ENCODE results near the gene VPS13C.

VPS13C gene

GRCh38 chr15:62060113-62060895 is at the start of gene VPS13C:
VPS13C (minus strand) TSS chr15:62060447; CDS start chr15:62060374, 73 bp downstream.
- DNase-seq (ENCODE audit: extremely low spot score): peak; percentile 82
- ChIA-PET POLR2A (interaction anchor here (1.5 to 1.6 kb wide), 2 partner anchors 9 to 10 kb away, joined by 3 read pairs; no protein-coding TSS in a partner anchor), CTCF (interaction anchor here (0.5 to 0.9 kb wide), 8 partner anchors 8 to 1355 kb away, joined by 3 to 5 read pairs (median 4); no protein-coding TSS in a partner anchor)
- TF ChIP-seq BHLHE40 (IDR thresholded peaks at IDR 0.05; ENCODE audit: borderline replicate concordance) (no peak), SUZ12 (IDR thresholded peaks at IDR 0.05) (no peak), FOXM1 (IDR thresholded peaks at IDR 0.05; ENCODE audit: borderline replicate concordance) (no peak), ZNF384 (IDR thresholded peaks at IDR 0.05) (peak; percentile 85), NFRKB (IDR thresholded peaks at IDR 0.05) (no peak), L3MBTL2 (conservative IDR thresholded peaks at IDR 0.05) (peak; percentile 69)

- POLR2A ChIA-PET: no interaction called here
- CTCF ChIA-PET: no interaction called here
- DNase-seq (ENCODE audit: extremely low spot score): no peak
- TF ChIP-seq LEF1 (IDR thresholded peaks at IDR 0.05; ENCODE audit: borderline replicate concordance) (no peak), PKNOX1 (IDR thresholded peaks at IDR 0.05) (no peak), HDGF (IDR thresholded peaks at IDR 0.05; ENCODE audit: borderline replicate concordance) (no peak), BHLHE40 (IDR thresholded peaks at IDR 0.05; ENCODE audit: borderline replicate concordance) (no peak), FOXA1 (IDR thresholded peaks at IDR 0.05) (no peak), FOXM1 (IDR thresholded peaks at IDR 0.05; ENCODE audit: borderline replicate concordance) (no peak), ZNF384 (IDR thresholded peaks at IDR 0.05) (no peak), SUZ12 (IDR thresholded peaks at IDR 0.05) (no peak), ARNT (IDR thresholded peaks at IDR 0.05) (no peak), L3MBTL2 (conservative IDR thresholded peaks at IDR 0.05) (no peak), NFRKB (IDR thresholded peaks at IDR 0.05) (no peak), TARDBP (IDR thresholded peaks at IDR 0.05) (no peak), CTBP1 (IDR thresholded peaks at IDR 0.05; ENCODE audit: borderline replicate concordance) (no peak)
Measured at GRCh38 chr15:62109437-62109836, 49.2 kb upstream of the VPS13C start.

- ChIA-PET CTCF (no interaction called here), POLR2A (no interaction called here)
- TF ChIP-seq FOXK2 (IDR thresholded peaks at IDR 0.05): no peak
- TF ChIP-seq ELF4 (IDR thresholded peaks at IDR 0.05): no peak
- no peak for TF ChIP-seq CTBP1 (IDR thresholded peaks at IDR 0.05; ENCODE audit: borderline replicate concordance)
- TF ChIP-seq L3MBTL2 (conservative IDR thresholded peaks at IDR 0.05): no peak
- TF ChIP-seq FOXA1 (IDR thresholded peaks at IDR 0.05): no peak
- DNase-seq (ENCODE audit: extremely low spot score): no peak
Measured at GRCh38 chr15:62108411-62108810, 48.2 kb upstream of the VPS13C start.

GRCh38 chr15:62107571-62108121 is 47.4 kb upstream of the VPS13C start:
- CTCF ChIA-PET: interaction anchor here (0.6 kb wide), 1 partner anchor 467 kb away, joined by 3 read pairs; no protein-coding TSS in a partner anchor
- POLR2A ChIA-PET: no interaction called here
- DNase-seq (ENCODE audit: extremely low spot score): no peak
- no peak for TF ChIP-seq FOXA1 (IDR thresholded peaks at IDR 0.05)
- no peak for TF ChIP-seq L3MBTL2 (conservative IDR thresholded peaks at IDR 0.05)
- no peak for TF ChIP-seq HDGF (IDR thresholded peaks at IDR 0.05; ENCODE audit: borderline replicate concordance)
- no peak for TF ChIP-seq ELF4 (IDR thresholded peaks at IDR 0.05)
- TF ChIP-seq FOXM1 (IDR thresholded peaks at IDR 0.05; ENCODE audit: borderline replicate concordance): no peak
- no peak for TF ChIP-seq LEF1 (IDR thresholded peaks at IDR 0.05; ENCODE audit: borderline replicate concordance)
- TF ChIP-seq TARDBP (IDR thresholded peaks at IDR 0.05): no peak
- TF ChIP-seq PKNOX1 (IDR thresholded peaks at IDR 0.05): no peak
- TF ChIP-seq ZNF384 (IDR thresholded peaks at IDR 0.05): no peak

- ChIA-PET CTCF (no interaction called here), POLR2A (no interaction called here)
- no peak for TF ChIP-seq FOXM1 (IDR thresholded peaks at IDR 0.05; ENCODE audit: borderline replicate concordance)
- no peak for TF ChIP-seq HDGF (IDR thresholded peaks at IDR 0.05; ENCODE audit: borderline replicate concordance)
- no peak for TF ChIP-seq SUZ12 (IDR thresholded peaks at IDR 0.05)
- TF ChIP-seq L3MBTL2 (conservative IDR thresholded peaks at IDR 0.05): no peak
- TF ChIP-seq LEF1 (IDR thresholded peaks at IDR 0.05; ENCODE audit: borderline replicate concordance): no peak
- no peak for TF ChIP-seq FOXA1 (IDR thresholded peaks at IDR 0.05)
- TF ChIP-seq PKNOX1 (IDR thresholded peaks at IDR 0.05): no peak
- TF ChIP-seq ZNF384 (IDR thresholded peaks at IDR 0.05): no peak
- TF ChIP-seq TARDBP (IDR thresholded peaks at IDR 0.05): no peak
- TF ChIP-seq CTBP1 (IDR thresholded peaks at IDR 0.05; ENCODE audit: borderline replicate concordance): no peak
- no peak for TF ChIP-seq SP1 (IDR thresholded peaks at IDR 0.05)
- no peak for TF ChIP-seq NFRKB (IDR thresholded peaks at IDR 0.05)
- no peak for TF ChIP-seq FOXK2 (IDR thresholded peaks at IDR 0.05)
- TF ChIP-seq BHLHE40 (IDR thresholded peaks at IDR 0.05; ENCODE audit: borderline replicate concordance): no peak
- no peak for TF ChIP-seq ELF4 (IDR thresholded peaks at IDR 0.05)
- TF ChIP-seq ARNT (IDR thresholded peaks at IDR 0.05): no peak
- DNase-seq (ENCODE audit: extremely low spot score): no peak
Measured at GRCh38 chr15:62106096-62106495, 45.8 kb upstream of the VPS13C start.

- TF ChIP-seq ARNT (IDR thresholded peaks at IDR 0.05): no peak
- TF ChIP-seq FOXK2 (IDR thresholded peaks at IDR 0.05): no peak
- TF ChIP-seq BHLHE40 (IDR thresholded peaks at IDR 0.05; ENCODE audit: borderline replicate concordance): no peak
- no peak for TF ChIP-seq SUZ12 (IDR thresholded peaks at IDR 0.05)
- TF ChIP-seq FOXA1 (IDR thresholded peaks at IDR 0.05): no peak
- no peak for TF ChIP-seq PKNOX1 (IDR thresholded peaks at IDR 0.05)
- TF ChIP-seq CTBP1 (IDR thresholded peaks at IDR 0.05; ENCODE audit: borderline replicate concordance): no peak
- TF ChIP-seq SP1 (IDR thresholded peaks at IDR 0.05): no peak
- no peak for TF ChIP-seq HDGF (IDR thresholded peaks at IDR 0.05; ENCODE audit: borderline replicate concordance)
- no peak for TF ChIP-seq TARDBP (IDR thresholded peaks at IDR 0.05)
- TF ChIP-seq ELF4 (IDR thresholded peaks at IDR 0.05): no peak
- TF ChIP-seq LEF1 (IDR thresholded peaks at IDR 0.05; ENCODE audit: borderline replicate concordance): no peak
- no peak for TF ChIP-seq NFRKB (IDR thresholded peaks at IDR 0.05)
- TF ChIP-seq ZNF384 (IDR thresholded peaks at IDR 0.05): no peak
- TF ChIP-seq L3MBTL2 (conservative IDR thresholded peaks at IDR 0.05): no peak
- POLR2A ChIA-PET: no interaction called here
- CTCF ChIA-PET: no interaction called here
- no peak for DNase-seq (ENCODE audit: extremely low spot score)
Measured at GRCh38 chr15:62105266-62105665, 45.0 kb upstream of the VPS13C start.
